GM23248 (cell line): ENCODE data around the gene CDCA7.

Experiments
- EZH2 ChIP-seq: fragments of 200-600 bp; sonication (generic); IDR thresholded peaks from 2 replicates; pipeline ENCODE4 v1.6.1; 2018; ENCODE audit warnings: antibody characterized with exemption, mild to moderate bottlenecking; ENCODE audit not compliant: insufficient read depth, poor library complexity, severe bottlenecking
- EZH2phosphoT487 ChIP-seq: fragments of 200-600 bp; sonication (generic); IDR thresholded peaks from 2 replicates; pipeline ENCODE4 v1.6.1; 2018; ENCODE audit warnings: antibody characterized with exemption, moderate library complexity, mild to moderate bottlenecking, low read depth; ENCODE audit not compliant: insufficient read depth

DNA sequence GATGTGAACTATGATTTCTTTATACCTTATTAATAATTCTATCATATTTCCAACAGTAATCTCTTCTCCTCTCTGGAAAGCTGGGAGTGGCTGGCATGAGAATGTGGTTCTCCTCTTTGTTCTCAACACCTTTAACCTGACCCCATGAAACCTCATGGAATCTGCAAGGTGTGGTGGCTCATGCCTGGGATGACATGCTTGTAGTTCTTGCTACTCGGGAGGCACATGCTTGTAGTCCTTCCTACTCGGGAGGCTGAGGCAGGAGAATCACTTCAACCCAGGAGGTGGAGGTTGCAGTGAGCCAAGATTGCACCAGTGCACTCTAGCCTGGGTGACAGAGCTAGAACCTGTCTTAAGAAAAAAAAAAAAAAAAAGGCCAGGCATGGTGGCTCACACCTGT is 10.8 kb upstream of the CDCA7 start:
- TF ChIP-seq EZH2: no peak
- TF ChIP-seq EZH2phosphoT487: no peak
